Ureter (tissue), 1 donor: Measurements from ENCODE around the gene RPL36. TPM values are rescaled to one million over a fixed set of nuclear protein-coding genes. Genes with fewer than 3 reads are reported as not detected.

Experiments used
- total RNA-seq: library from RNA; stranded (reverse); gene quantifications from one replicate; pipeline ENCODE4 v1.2.4, GENCODE V29; 2023
- donor health status: DM: yes; HTN: yes; CAD: no.

The RPL36 gene
- total RNA-seq, 1 donor from 2014 or later, result 962 TPM

Other genes starting within 250 kb of the RPL36 start
- gene ZNRF4, start 234.9 kb upstream of the RPL36 start, total RNA-seq, result not detected
- 5.8 TPM for gene TINCR, start 122.3 kb upstream of the RPL36 start, total RNA-seq
- 105 TPM for gene SAFB2, start 67.5 kb upstream of the RPL36 start, total RNA-seq
- 90.0 TPM for gene SAFB, start 67.2 kb upstream of the RPL36 start, total RNA-seq
- 68.4 TPM for gene MICOS13, start 9.8 kb upstream of the RPL36 start, total RNA-seq
- gene HSD11B1L, start 9.3 kb upstream of the RPL36 start, total RNA-seq, result 2.8 TPM
- gene LONP1, start 29.9 kb downstream of the RPL36 start, total RNA-seq, result 61.3 TPM
- gene CATSPERD, start 30.3 kb downstream of the RPL36 start, total RNA-seq, result not detected
- 7.3 TPM for gene PRR22, start 94.5 kb downstream of the RPL36 start, total RNA-seq
- 41.2 TPM for gene DUS3L, start 100.9 kb downstream of the RPL36 start, total RNA-seq
- gene NRTN, start 114.8 kb downstream of the RPL36 start, total RNA-seq, result 1.0 TPM
- gene FUT6, start 149.4 kb downstream of the RPL36 start, total RNA-seq, result 4.7 TPM
- gene FUT3, start 161.2 kb downstream of the RPL36 start, total RNA-seq, result 32.0 TPM
- gene FUT5, start 180.2 kb downstream of the RPL36 start, total RNA-seq, result not detected
- gene NDUFA11, start 213.5 kb downstream of the RPL36 start, total RNA-seq, result 177 TPM
- 9.6 TPM for gene VMAC, start 214.6 kb downstream of the RPL36 start, total RNA-seq
- 181 TPM for gene CAPS, start 224.0 kb downstream of the RPL36 start, total RNA-seq